ENCODE results near the gene KRTAP4-8.
"Not testable (repeated sequence)": the region's sequence is repeated elsewhere in the genome, so short reads cannot be mapped to it uniquely, and the experiment has no call there.

The KRTAP4-8 gene

DNA sequence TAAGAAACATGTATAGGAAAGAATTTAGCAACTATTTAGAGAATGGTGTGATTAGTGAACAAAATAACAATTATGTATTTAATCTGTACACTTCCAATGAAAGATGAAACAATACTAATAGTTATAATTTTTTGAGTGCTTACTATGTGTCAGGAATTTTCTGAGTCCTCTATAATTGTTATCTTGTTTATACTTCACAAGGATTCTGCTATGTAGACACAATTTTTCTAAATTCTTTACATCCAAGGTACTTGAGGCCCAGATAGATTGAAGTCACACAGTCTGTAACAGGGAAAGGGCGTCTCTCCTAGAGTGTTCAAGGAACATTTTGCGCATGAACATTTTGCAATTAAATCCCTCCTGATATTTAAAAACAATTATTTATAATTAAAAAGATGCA is 27.1 kb upstream of the KRTAP4-8 start:
- no CpG with 5 or more reads among the region's 2 CpGs for WGBS, 2 experiments (ENCODE audit: insufficient coverage in 2 of 2)
- no peaks in the 10 kb centered on the region for H3K9me3 ChIP-seq (ENCODE audit: control insufficient read depth, low read length)

DNA sequence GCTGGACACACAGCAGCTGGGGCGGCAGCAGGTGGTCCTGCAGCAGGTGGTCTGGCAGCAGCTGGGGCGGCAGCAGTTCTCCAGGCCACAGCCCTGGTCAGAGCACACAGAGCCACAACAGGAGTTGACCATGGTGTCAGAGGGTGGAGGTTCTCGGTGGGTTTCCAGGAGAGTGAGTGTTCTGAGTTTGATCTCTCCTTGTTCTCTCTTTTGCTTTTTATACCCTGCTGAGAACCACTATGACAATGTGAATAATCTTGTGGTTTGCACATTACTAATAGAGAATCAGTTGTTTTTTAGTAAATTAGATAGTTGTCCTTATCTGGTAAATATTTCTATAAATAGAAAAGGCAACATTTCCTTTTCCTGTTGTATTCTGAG is 26.0 kb upstream of the KRTAP4-8 start, which contains the start of gene KRTAP4-12:
TSS of gene KRTAP4-12 (minus strand) at position 192 of the 381 bp plus-strand sequence. CDS start at position 132, 60 bp downstream.
- not testable (repeated sequence) for H3K27ac ChIP-seq (ENCODE audit: low read depth, low read length, severe bottlenecking); H3K9me3 ChIP-seq (ENCODE audit: control insufficient read depth, low read length); H3K36me3 ChIP-seq (ENCODE audit: control insufficient read depth, insufficient read depth, low read length); H3K4me1 ChIP-seq (ENCODE audit: control insufficient read depth, insufficient read depth, low read length, poor library complexity, severe bottlenecking); H3K4me3 ChIP-seq (ENCODE audit: extremely low read depth, insufficient read depth, low read length, poor library complexity, severe bottlenecking)
- 64 to 80% methylated on average over 2 to 3 of the region's 3 CpGs for WGBS, 2 experiments (ENCODE audit: insufficient coverage in 2 of 2)

More for the DNA sequence above, 27.1 kb upstream of the KRTAP4-8 start:
- Histone ChIP-seq H3K4me1 (ENCODE audit: control insufficient read depth, insufficient read depth, low read length, poor library complexity, severe bottlenecking) (no peaks in the 10 kb centered on the region), H3K27ac (ENCODE audit: low read depth, low read length, severe bottlenecking) (no peak overlapping the region), H3K4me3 (ENCODE audit: extremely low read depth, insufficient read depth, low read length, poor library complexity, severe bottlenecking) (no peak overlapping the region), H3K36me3 (ENCODE audit: control insufficient read depth, insufficient read depth, low read length) (no peaks in the 10 kb centered on the region)

DNA sequence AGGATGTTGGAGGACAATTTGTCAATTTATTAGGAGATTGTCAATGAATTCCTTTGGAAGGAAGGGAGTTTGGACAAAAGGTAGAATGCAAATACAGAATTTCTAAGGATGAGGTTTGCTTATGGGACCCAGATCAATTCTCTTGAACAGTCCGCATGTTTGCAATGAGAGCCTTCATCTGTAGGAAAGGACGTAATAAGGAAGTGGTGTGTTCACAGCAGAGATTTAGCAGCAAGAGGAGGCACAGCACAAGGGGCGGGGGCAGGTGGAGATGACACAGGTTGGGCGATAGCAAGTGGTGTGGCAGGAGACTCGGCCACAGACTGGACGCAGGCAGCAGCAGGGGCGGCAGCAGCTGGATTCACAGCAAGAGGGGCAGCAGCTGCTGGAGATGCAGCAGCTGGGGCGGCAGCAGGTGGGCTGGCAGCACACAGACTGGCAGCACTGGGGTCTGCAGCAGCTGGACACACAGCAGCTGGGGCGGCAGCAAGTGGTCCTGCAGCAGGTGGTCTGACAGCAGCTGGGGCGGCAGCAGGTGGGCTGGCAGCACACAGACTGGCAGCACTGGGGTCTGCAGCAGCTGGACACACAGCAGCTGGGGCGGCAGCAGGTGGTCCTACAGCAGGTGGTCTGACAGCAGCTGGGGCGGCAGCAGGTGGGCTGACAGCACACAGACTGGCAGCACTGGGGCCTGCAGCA is 25.5 kb upstream of the KRTAP4-8 start:
- H3K36me3 ChIP-seq (ENCODE audit: control insufficient read depth, insufficient read depth, low read length); H3K4me3 ChIP-seq (ENCODE audit: extremely low read depth, insufficient read depth, low read length, poor library complexity, severe bottlenecking); H3K27ac ChIP-seq (ENCODE audit: low read depth, low read length, severe bottlenecking); H3K4me1 ChIP-seq (ENCODE audit: control insufficient read depth, insufficient read depth, low read length, poor library complexity, severe bottlenecking); H3K9me3 ChIP-seq (ENCODE audit: control insufficient read depth, low read length): not testable (repeated sequence)
- 84 to 85% methylated on average over 10 to 11 of the region's 12 CpGs for WGBS, 2 experiments (ENCODE audit: insufficient coverage in 2 of 2)

DNA sequence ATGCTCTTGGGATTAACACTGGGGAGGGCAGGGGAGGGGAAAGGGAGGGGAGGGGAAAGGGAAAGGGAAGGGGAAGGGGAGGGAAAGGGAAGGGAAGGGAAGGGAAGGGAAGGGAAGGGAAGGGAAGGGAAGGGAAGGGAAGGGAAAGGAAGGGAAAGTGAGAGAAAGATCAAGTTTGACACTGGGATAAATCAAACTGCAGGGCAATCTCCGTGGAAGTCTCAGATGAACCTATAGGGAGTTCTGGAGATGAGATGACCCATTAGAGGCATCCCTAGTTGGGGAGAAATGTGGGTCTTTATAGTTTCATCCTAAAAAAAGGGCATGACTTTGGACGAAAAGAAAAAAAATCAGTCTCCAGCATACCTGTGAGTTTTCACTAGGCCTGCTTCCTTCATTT is 23.8 kb upstream of the KRTAP4-8 start:
- H3K9me3 ChIP-seq (ENCODE audit: control insufficient read depth, low read length): no peaks in the 10 kb centered on the region
- no peaks in the 10 kb centered on the region for H3K36me3 ChIP-seq (ENCODE audit: control insufficient read depth, insufficient read depth, low read length)
- H3K4me1 ChIP-seq (ENCODE audit: control insufficient read depth, insufficient read depth, low read length, poor library complexity, severe bottlenecking): no peaks in the 10 kb centered on the region
- 89 to 92% methylated on average over 2 of the region's 2 CpGs for WGBS, 2 experiments (ENCODE audit: insufficient coverage in 2 of 2)
- no peak overlapping the region for H3K27ac ChIP-seq (ENCODE audit: low read depth, low read length, severe bottlenecking)
- H3K4me3 ChIP-seq (ENCODE audit: extremely low read depth, insufficient read depth, low read length, poor library complexity, severe bottlenecking): no peak overlapping the region

DNA sequence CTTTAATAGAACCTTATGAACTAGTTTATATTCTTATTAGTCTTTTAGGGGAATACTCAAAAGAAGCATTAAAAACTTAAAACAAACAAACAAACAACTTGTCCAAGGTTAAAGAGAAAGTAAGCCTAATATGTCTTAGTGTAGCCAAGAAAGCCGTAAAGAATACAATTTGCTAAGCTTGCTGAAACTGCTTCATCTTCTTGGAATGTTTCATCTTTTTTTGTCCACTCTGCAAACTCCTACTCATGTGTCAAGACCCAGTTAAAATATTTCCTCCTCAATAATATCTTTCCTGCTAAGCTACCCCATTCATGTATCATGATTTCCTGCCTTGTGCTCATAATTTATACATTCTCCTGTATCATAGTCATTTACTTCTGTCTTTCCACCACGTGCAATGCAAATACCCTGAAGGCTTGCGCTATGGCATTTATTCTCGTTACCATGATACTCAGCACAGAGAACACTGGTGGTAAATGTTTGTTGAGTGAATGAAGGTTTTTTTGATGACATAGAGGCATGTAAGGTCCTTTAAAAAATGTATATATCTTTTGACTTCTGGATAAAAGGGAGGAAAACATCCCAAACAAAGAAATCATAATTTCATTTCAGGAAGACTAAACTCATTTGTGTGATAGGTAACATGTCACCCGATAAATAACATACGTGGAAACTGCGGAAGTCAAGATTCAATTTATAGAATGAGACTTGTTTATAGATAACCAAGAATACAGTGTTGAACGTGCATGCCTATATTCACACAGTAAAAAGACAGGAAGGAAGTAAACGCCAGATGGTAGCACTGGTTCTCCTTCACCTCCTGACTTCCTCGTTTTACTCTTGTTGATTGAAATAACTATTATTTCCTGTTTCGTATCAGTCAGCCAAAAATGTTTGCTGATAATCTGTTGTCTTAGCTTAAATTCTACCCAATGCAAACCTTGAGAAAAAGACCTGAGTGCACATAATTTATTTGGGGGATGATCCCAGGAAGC is 22.1 kb upstream of the KRTAP4-8 start:
- H3K36me3 ChIP-seq (ENCODE audit: control insufficient read depth, insufficient read depth, low read length); H3K27ac ChIP-seq (ENCODE audit: low read depth, low read length, severe bottlenecking); H3K4me3 ChIP-seq (ENCODE audit: extremely low read depth, insufficient read depth, low read length, poor library complexity, severe bottlenecking); H3K4me1 ChIP-seq (ENCODE audit: control insufficient read depth, insufficient read depth, low read length, poor library complexity, severe bottlenecking); H3K9me3 ChIP-seq (ENCODE audit: control insufficient read depth, low read length): not testable (repeated sequence)
- WGBS, 2 experiments (ENCODE audit: insufficient coverage in 2 of 2): 88 to 93% methylated on average over 2 to 3 of the region's 11 CpGs

DNA sequence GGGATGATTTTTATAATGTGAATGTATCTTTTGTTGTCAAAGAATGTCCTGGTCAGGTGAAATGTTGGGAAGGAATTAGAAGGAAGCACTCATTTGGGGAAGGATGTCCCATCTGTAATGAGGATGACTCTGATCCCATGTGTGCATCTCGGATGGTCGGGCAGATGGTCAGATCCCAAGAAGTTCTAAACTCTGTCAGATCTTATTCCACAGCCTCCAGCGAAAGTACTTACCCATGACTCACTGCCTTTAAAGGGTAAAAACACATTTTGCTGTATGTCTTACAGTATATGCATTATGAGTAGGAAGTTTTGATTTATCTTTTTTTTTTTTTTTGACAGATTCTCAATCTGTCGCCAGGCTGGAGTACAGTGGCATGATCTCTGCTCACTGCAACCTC is 20.8 kb upstream of the KRTAP4-8 start:
- no peak overlapping the region for H3K27ac ChIP-seq (ENCODE audit: low read depth, low read length, severe bottlenecking)
- 84 to 90% methylated on average over 2 of the region's 4 CpGs for WGBS, 2 experiments (ENCODE audit: insufficient coverage in 2 of 2)
- H3K4me1 ChIP-seq (ENCODE audit: control insufficient read depth, insufficient read depth, low read length, poor library complexity, severe bottlenecking): no peaks in the 10 kb centered on the region
- H3K36me3 ChIP-seq (ENCODE audit: control insufficient read depth, insufficient read depth, low read length): no peaks in the 10 kb centered on the region
- H3K9me3 ChIP-seq (ENCODE audit: control insufficient read depth, low read length): no peaks in the 10 kb centered on the region
- H3K4me3 ChIP-seq (ENCODE audit: extremely low read depth, insufficient read depth, low read length, poor library complexity, severe bottlenecking): no peak overlapping the region

DNA sequence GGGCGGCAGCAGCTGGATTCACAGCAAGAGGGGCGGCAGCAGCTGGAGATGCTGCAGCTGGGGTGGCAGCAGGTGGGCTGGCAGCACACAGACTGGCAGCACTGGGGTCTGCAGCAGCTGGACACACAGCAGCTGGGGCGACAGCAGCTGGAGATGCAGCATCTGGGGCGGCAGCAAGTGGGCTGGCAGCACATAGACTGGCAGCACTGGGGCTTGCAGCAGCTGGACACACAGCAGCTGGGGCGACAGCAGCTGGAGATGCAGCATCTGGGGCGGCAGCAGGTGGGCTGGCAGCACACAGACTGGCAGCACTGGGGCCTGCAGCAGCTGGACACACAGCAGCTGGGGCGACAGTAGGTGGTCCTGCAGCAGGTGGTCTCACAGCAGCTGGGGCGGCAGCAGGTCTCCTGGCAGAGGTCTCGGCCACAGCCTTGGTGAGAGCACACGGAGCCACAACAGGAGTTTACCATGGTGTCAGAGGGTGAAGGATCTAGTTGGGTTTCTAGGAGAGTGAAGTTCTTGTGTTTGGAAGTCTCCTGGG is 20.0 kb upstream of the KRTAP4-8 start, which contains the start of gene KRTAP4-11:
TSS of gene KRTAP4-11 (minus strand) at position 528 of the 541 bp plus-strand sequence. CDS start at position 470, 58 bp downstream.
- not testable (repeated sequence) for H3K9me3 ChIP-seq (ENCODE audit: control insufficient read depth, low read length); H3K4me1 ChIP-seq (ENCODE audit: control insufficient read depth, insufficient read depth, low read length, poor library complexity, severe bottlenecking); H3K4me3 ChIP-seq (ENCODE audit: extremely low read depth, insufficient read depth, low read length, poor library complexity, severe bottlenecking); H3K36me3 ChIP-seq (ENCODE audit: control insufficient read depth, insufficient read depth, low read length); H3K27ac ChIP-seq (ENCODE audit: low read depth, low read length, severe bottlenecking)
- 79 to 86% methylated on average over 10 of the region's 10 CpGs for WGBS, 2 experiments (ENCODE audit: insufficient coverage in 2 of 2)

DNA sequence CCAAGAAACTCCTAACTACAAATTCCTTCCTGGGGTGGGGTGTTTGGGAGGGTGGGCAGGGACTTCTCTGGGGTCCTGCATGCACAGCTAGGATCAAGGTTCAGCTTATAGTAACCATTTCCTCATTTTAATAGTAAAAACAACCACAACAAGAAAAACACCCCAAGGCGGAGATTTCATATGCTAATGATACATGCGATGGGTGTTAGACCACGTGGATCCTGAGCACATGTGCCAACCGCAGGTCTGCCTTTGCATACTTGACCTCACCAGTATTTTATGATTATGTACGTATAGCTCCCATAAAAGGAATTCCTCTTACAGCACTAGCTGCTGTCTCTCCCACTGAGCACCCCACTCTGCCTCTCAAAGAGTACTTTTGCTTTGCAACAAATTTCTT is 18.4 kb upstream of the KRTAP4-8 start:
- H3K4me3 ChIP-seq (ENCODE audit: extremely low read depth, insufficient read depth, low read length, poor library complexity, severe bottlenecking): no peak overlapping the region
- no peaks in the 10 kb centered on the region for H3K4me1 ChIP-seq (ENCODE audit: control insufficient read depth, insufficient read depth, low read length, poor library complexity, severe bottlenecking)
- no peaks in the 10 kb centered on the region for H3K36me3 ChIP-seq (ENCODE audit: control insufficient read depth, insufficient read depth, low read length)
- no peak overlapping the region for H3K27ac ChIP-seq (ENCODE audit: low read depth, low read length, severe bottlenecking)
- peaks cover 4% of the 10 kb centered on the region for H3K9me3 ChIP-seq (ENCODE audit: control insufficient read depth, low read length)
- WGBS, 2 experiments (ENCODE audit: insufficient coverage in 2 of 2): 89 to 95% methylated on average over 4 to 5 of the region's 5 CpGs

DNA sequence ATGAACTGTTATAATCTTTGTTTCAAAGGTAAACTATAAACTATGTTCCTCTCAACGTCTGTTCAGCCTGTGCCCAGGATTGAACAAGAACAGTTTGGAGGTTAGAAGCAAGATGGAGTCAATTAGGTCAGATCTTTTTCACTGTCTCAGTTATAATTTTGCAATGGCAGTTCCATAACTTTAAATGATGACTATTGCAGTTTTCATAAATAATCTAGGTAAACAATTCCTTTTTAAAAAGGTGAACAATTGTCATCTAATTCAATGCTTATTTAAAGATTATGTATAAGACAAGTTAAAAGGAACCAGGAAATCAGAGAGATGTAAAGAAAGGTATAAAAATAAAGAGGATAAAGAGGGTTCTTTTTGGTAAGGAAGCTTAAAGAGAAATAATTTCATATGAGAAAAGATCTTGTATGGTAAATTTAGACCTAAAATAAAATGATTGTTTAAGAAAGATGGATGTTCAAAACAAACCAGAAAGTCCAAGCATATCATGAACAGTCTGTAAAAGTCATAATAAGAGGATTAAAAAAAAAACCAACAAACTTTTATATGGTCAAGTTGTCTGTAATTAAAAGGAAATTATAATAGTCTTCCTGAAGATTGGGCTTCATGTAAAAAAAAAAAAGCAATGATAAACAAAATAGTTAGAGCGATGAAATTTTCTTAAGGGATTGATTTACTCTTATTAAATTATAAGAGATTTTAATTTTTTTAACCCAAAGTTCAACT is 13.4 kb upstream of the KRTAP4-8 start:
- WGBS, 2 experiments (ENCODE audit: insufficient coverage in 2 of 2): no CpG with 5 or more reads among the region's 2 CpGs
- Histone ChIP-seq H3K27ac (ENCODE audit: low read depth, low read length, severe bottlenecking) (no peak overlapping the region), H3K36me3 (ENCODE audit: control insufficient read depth, insufficient read depth, low read length) (no peaks in the 10 kb centered on the region), H3K9me3 (ENCODE audit: control insufficient read depth, low read length) (peaks cover 11% of the 10 kb centered on the region), H3K4me3 (ENCODE audit: extremely low read depth, insufficient read depth, low read length, poor library complexity, severe bottlenecking) (no peak overlapping the region), H3K4me1 (ENCODE audit: control insufficient read depth, insufficient read depth, low read length, poor library complexity, severe bottlenecking) (no peaks in the 10 kb centered on the region)

DNA sequence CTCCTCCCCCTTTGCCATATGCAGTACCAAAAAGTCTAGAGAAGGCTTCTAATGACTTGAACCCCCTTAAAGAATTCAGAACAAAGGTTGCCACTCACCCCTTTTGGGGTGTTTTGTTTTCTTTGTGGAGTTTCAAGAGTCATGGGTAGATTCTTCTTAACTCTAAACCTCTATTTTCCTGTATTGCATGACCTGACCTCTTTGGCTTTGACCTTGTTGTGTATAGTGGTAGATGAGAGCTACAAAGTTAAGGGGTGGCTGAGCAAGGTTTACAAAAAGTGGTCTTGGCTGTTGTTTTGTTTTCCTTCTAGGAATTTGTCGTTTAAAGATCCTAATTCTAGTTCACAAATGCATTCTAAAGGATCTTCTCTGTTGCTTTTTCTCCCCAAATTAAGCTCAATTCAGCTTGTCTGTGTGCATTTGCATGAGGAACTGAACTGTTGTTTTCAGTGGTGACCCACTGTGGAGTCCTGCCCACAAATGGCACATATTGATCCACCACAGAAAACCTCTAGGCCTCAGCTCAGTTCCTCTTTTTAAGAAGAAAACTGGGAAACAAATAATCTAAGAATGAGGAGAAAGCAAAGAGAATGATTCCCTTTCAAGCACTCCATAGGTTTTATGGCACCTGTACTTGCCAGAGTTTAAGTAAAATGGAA is 10.9 kb upstream of the KRTAP4-8 start:
- H3K4me1 ChIP-seq (ENCODE audit: control insufficient read depth, insufficient read depth, low read length, poor library complexity, severe bottlenecking); H3K4me3 ChIP-seq (ENCODE audit: extremely low read depth, insufficient read depth, low read length, poor library complexity, severe bottlenecking); H3K27ac ChIP-seq (ENCODE audit: low read depth, low read length, severe bottlenecking); H3K36me3 ChIP-seq (ENCODE audit: control insufficient read depth, insufficient read depth, low read length): not testable (repeated sequence)
- no CpG with 5 or more reads among the region's 1 CpG for WGBS, 2 experiments (ENCODE audit: insufficient coverage in 2 of 2)
- peaks cover 11% of the 10 kb centered on the region for H3K9me3 ChIP-seq (ENCODE audit: control insufficient read depth, low read length)
